ENCODE measurements around the gene TLL2. TPM values are rescaled to one million over a fixed set of nuclear protein-coding genes. Genes with fewer than 3 reads are reported as not detected.

Gene TLL2
- total RNA-seq, 1 experiment from 2014 or later = not detected

GRCh38 chr10:96493254-96493653 is 20.5 kb downstream of the TLL2 start:
- Histone ChIP-seq H3K36me3 (no peaks in the 10 kb centered on the region), H3K9me3 (no peaks in the 10 kb centered on the region), H3K27me3 (no peaks in the 10 kb centered on the region), H3K4me3 (no peak overlapping the region)
- DNase-seq = no peak

GRCh38 chr10:96491303-96491702 is 22.4 kb downstream of the TLL2 start:
- H3K9me3 ChIP-seq = no peaks in the 10 kb centered on the region
- DNase-seq = no peak
- H3K4me3 ChIP-seq = no peak overlapping the region
- no peaks in the 10 kb centered on the region for H3K27me3 ChIP-seq
- no peaks in the 10 kb centered on the region for H3K36me3 ChIP-seq

- H3K9me3 ChIP-seq = no peaks in the 10 kb centered on the region; the same call in 1 of the 2 replicates
- no peak overlapping the region for H3K4me3 ChIP-seq
- peak; percentile 43 for DNase-seq
- H3K27me3 ChIP-seq = no peaks in the 10 kb centered on the region
- no peaks in the 10 kb centered on the region for H3K36me3 ChIP-seq
Measured at GRCh38 chr10:96488161-96488935, 25.4 kb downstream of the TLL2 start.

GRCh38 chr10:96482815-96483588 is 30.7 kb downstream of the TLL2 start:
- no peaks in the 10 kb centered on the region for H3K36me3 ChIP-seq
- no peak for DNase-seq
- no peaks in the 10 kb centered on the region; the same call in 1 of the 2 replicates for H3K9me3 ChIP-seq
- no peaks in the 10 kb centered on the region for H3K27me3 ChIP-seq
- H3K4me3 ChIP-seq = no peak overlapping the region

GRCh38 chr10:96478355-96478754 is 35.4 kb downstream of the TLL2 start:
- DNase-seq = peak; percentile 74
- H3K27me3 ChIP-seq = no peaks in the 10 kb centered on the region
- no peaks in the 10 kb centered on the region for H3K36me3 ChIP-seq
- no peaks in the 10 kb centered on the region; the same call in 1 of the 2 replicates for H3K9me3 ChIP-seq
- H3K4me3 ChIP-seq = no peak overlapping the region

GRCh38 chr10:96473866-96474265 is 39.9 kb downstream of the TLL2 start:
- DNase-seq = no peak
- Histone ChIP-seq H3K36me3 (no peaks in the 10 kb centered on the region), H3K27me3 (no peaks in the 10 kb centered on the region)

GRCh38 chr10:96470116-96470743 is 43.5 kb downstream of the TLL2 start:
- H3K4me3 ChIP-seq = no peak overlapping the region
- H3K36me3 ChIP-seq = no peaks in the 10 kb centered on the region
- H3K27me3 ChIP-seq = no peaks in the 10 kb centered on the region
- H3K9me3 ChIP-seq = no peaks in the 10 kb centered on the region
- peak; percentile 47 for DNase-seq

More at GRCh38 chr10:96473866-96474265, 39.9 kb downstream of the TLL2 start:
- no peak overlapping the region for H3K4me3 ChIP-seq
- no peaks in the 10 kb centered on the region for H3K9me3 ChIP-seq

- no peaks in the 10 kb centered on the region for H3K36me3 ChIP-seq
- no peaks in the 10 kb centered on the region for H3K9me3 ChIP-seq
- H3K27me3 ChIP-seq = no peaks in the 10 kb centered on the region
- DNase-seq = no peak
- no peak overlapping the region for H3K4me3 ChIP-seq
Measured at GRCh38 chr10:96468845-96469244, 44.9 kb downstream of the TLL2 start.

GRCh38 chr10:96465599-96465998 is 48.1 kb downstream of the TLL2 start:
- no peaks in the 10 kb centered on the region for H3K9me3 ChIP-seq
- DNase-seq = no peak
- no peak overlapping the region for H3K4me3 ChIP-seq
- H3K36me3 ChIP-seq = no peaks in the 10 kb centered on the region
- no peaks in the 10 kb centered on the region for H3K27me3 ChIP-seq

GRCh38 chr10:96463562-96463961 is 50.2 kb downstream of the TLL2 start:
- no peaks in the 10 kb centered on the region for H3K9me3 ChIP-seq
- no peak overlapping the region for H3K4me3 ChIP-seq
- H3K36me3 ChIP-seq = no peaks in the 10 kb centered on the region
- no peak for DNase-seq
- H3K27me3 ChIP-seq = no peaks in the 10 kb centered on the region

- H3K9me3 ChIP-seq = no peaks in the 10 kb centered on the region
- no peak overlapping the region for H3K4me3 ChIP-seq
- DNase-seq = no peak
- no peaks in the 10 kb centered on the region for H3K36me3 ChIP-seq
- no peaks in the 10 kb centered on the region for H3K27me3 ChIP-seq
Measured at GRCh38 chr10:96462606-96463151, 51.0 kb downstream of the TLL2 start.

- Histone ChIP-seq H3K4me3 (no peak overlapping the region), H3K27me3 (no peaks in the 10 kb centered on the region)
- no peak for DNase-seq
Measured at GRCh38 chr10:96460316-96460715, 53.4 kb downstream of the TLL2 start.

GRCh38 chr10:96457341-96457740 is 56.4 kb downstream of the TLL2 start:
- no peak for DNase-seq
- H3K36me3 ChIP-seq = no peaks in the 10 kb centered on the region
- no peak overlapping the region for H3K4me3 ChIP-seq
- H3K27me3 ChIP-seq = no peaks in the 10 kb centered on the region
- no peaks in the 10 kb centered on the region for H3K9me3 ChIP-seq

More at GRCh38 chr10:96460316-96460715, 53.4 kb downstream of the TLL2 start:
- H3K9me3 ChIP-seq = no peaks in the 10 kb centered on the region
- H3K36me3 ChIP-seq = no peaks in the 10 kb centered on the region

- Histone ChIP-seq H3K4me3 (no peak overlapping the region), H3K27me3 (no peaks in the 10 kb centered on the region), H3K36me3 (no peaks in the 10 kb centered on the region), H3K9me3 (no peaks in the 10 kb centered on the region)
- no peak for DNase-seq
Measured at GRCh38 chr10:96456296-96456840, 57.4 kb downstream of the TLL2 start.

GRCh38 chr10:96453856-96454583 is 59.7 kb downstream of the TLL2 start:
- Histone ChIP-seq H3K36me3 (no peaks in the 10 kb centered on the region), H3K9me3 (no peaks in the 10 kb centered on the region), H3K4me3 (no peak overlapping the region), H3K27me3 (no peaks in the 10 kb centered on the region)
- DNase-seq = no peak

GRCh38 chr10:96452494-96453153 is 61.1 kb downstream of the TLL2 start:
- Histone ChIP-seq H3K4me3 (no peak overlapping the region), H3K36me3 (no peaks in the 10 kb centered on the region), H3K9me3 (no peaks in the 10 kb centered on the region), H3K27me3 (no peaks in the 10 kb centered on the region)
- no peak for DNase-seq
